IMR-90 (cell line): Measurements from ENCODE around the gene NPPA.

Experiments
- RCOR1 ChIP-seq: IDR thresholded peaks from 2 replicates; pipeline ENCODE4 v1.6.1; 2012; ENCODE audit warnings: mild to moderate bottlenecking, low read length, improper control_type of control experiment; ENCODE audit not compliant: insufficient replicate concordance
- TF ChIP-seq, protein P1 (sequence below): conservative IDR thresholded peaks from 2 replicates; pipeline ENCODE4 v1.5.1; 2012; ENCODE audit warnings: mild to moderate bottlenecking, low read depth, low read length, improper control_type of control experiment
- TF ChIP-seq, protein P2 (sequence below): fragments of 150-350 bp; IDR thresholded peaks from 2 replicates; pipeline ENCODE4 v1.6.1; 2016; ENCODE audit warnings: low read depth, mild to moderate bottlenecking, low read length, moderate library complexity, borderline replicate concordance

DNA sequence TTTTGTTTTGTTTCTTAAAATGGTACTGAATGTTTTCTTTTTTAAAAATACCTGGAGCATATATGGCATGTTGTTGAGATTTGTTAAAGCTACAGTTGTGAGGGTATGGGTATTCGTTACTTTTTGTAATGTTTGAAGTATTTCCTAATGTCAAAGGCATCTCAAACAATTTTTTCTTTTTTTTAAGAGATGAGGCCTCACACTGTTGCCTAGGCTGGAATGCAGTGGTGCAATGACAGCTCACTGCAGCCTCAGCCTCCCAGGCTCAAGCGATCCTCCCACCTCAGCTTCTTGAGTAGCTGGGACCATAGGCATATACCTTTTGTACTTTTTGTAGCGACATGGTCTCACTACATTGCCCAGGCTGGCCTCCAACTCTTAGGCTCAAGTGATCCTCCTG lies 25.5 kb downstream of the NPPA start:
- TF ChIP-seq, protein P1, sequence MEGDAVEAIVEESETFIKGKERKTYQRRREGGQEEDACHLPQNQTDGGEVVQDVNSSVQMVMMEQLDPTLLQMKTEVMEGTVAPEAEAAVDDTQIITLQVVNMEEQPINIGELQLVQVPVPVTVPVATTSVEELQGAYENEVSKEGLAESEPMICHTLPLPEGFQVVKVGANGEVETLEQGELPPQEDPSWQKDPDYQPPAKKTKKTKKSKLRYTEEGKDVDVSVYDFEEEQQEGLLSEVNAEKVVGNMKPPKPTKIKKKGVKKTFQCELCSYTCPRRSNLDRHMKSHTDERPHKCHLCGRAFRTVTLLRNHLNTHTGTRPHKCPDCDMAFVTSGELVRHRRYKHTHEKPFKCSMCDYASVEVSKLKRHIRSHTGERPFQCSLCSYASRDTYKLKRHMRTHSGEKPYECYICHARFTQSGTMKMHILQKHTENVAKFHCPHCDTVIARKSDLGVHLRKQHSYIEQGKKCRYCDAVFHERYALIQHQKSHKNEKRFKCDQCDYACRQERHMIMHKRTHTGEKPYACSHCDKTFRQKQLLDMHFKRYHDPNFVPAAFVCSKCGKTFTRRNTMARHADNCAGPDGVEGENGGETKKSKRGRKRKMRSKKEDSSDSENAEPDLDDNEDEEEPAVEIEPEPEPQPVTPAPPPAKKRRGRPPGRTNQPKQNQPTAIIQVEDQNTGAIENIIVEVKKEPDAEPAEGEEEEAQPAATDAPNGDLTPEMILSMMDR, result no peak
- TF ChIP-seq RCOR1, result no peak
- TF ChIP-seq, protein P2, sequence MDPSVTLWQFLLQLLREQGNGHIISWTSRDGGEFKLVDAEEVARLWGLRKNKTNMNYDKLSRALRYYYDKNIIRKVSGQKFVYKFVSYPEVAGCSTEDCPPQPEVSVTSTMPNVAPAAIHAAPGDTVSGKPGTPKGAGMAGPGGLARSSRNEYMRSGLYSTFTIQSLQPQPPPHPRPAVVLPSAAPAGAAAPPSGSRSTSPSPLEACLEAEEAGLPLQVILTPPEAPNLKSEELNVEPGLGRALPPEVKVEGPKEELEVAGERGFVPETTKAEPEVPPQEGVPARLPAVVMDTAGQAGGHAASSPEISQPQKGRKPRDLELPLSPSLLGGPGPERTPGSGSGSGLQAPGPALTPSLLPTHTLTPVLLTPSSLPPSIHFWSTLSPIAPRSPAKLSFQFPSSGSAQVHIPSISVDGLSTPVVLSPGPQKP, result no peak
